Measurements from ENCODE around the gene PCSK9.

Gene PCSK9

DNA sequence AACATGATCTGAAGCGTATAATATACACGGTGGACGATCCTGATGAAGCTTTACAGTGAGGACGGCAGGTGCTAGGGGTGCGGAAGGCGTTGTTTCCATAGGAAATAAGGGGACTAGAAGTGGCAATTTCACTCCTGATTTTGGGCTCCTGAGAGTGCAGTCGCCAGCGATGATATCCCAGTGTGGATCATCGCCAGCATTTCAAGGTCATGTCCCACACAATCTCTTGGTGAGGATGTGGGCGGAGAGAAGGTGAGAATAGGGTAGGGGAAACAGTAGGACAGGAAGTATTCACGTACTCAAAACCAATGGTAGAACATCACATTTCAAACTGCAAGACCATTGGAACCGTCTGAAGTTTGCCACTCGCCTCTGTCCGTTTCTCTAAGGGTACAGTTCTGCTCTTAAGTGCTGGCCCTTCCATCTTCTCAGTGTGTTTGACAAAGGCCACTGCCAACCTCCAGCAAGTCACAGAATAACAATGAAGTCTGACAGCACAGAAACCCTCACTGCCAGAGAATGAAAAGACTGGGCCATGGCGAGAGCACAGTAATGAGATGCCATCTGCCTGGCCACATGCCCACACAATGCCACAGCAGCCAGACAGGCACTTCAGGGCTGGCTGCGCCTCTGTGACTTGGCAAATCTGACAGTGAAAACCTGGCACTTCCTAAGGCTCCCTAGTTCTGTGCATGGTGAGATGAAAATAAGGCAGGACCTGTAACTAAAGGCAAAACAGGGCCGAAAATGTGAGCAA, 27.9 kb downstream of the PCSK9 start:
- ChIA-PET POLR2A (ENCODE audit: low non-redundant PET) (no interaction called here), CTCF (no interaction called here)
- no peak for DNase-seq (ENCODE audit: low spot score)
- TF ChIP-seq, protein P1, sequence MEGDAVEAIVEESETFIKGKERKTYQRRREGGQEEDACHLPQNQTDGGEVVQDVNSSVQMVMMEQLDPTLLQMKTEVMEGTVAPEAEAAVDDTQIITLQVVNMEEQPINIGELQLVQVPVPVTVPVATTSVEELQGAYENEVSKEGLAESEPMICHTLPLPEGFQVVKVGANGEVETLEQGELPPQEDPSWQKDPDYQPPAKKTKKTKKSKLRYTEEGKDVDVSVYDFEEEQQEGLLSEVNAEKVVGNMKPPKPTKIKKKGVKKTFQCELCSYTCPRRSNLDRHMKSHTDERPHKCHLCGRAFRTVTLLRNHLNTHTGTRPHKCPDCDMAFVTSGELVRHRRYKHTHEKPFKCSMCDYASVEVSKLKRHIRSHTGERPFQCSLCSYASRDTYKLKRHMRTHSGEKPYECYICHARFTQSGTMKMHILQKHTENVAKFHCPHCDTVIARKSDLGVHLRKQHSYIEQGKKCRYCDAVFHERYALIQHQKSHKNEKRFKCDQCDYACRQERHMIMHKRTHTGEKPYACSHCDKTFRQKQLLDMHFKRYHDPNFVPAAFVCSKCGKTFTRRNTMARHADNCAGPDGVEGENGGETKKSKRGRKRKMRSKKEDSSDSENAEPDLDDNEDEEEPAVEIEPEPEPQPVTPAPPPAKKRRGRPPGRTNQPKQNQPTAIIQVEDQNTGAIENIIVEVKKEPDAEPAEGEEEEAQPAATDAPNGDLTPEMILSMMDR (conservative IDR thresholded peaks at IDR 0.05; ENCODE audit: low read depth), result no peak
- H3K27ac ChIP-seq, result peak overlapping the region; percentile 59

DNA sequence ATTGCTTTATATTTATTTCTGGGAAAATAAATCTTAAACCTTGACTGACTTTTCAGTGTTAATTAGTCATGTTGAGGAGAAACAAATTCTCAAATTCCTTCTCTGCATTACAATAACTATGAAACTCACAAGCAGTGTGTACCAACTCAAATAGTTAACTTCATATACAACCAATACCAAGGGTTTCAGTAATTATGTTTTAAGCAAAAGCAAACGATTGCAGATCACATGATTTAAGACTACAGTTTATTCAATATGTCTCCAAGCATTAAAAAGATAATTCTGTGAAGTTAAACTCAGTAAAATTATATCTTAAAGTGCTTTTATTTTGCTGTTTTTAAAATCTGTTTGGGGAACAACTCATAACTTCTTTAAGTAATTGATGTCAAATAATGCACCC, 28.6 kb downstream of the PCSK9 start:
- ChIA-PET POLR2A (ENCODE audit: low non-redundant PET) (no interaction called here), CTCF (interaction anchor here (1.0 kb wide), 1 partner anchor 60 kb away, joined by 3 read pairs; no protein-coding TSS in a partner anchor)
- no peak overlapping the region for H3K27ac ChIP-seq
- no peak for DNase-seq (ENCODE audit: low spot score)
- TF ChIP-seq, protein P1 (conservative IDR thresholded peaks at IDR 0.05; ENCODE audit: low read depth), result no peak

DNA sequence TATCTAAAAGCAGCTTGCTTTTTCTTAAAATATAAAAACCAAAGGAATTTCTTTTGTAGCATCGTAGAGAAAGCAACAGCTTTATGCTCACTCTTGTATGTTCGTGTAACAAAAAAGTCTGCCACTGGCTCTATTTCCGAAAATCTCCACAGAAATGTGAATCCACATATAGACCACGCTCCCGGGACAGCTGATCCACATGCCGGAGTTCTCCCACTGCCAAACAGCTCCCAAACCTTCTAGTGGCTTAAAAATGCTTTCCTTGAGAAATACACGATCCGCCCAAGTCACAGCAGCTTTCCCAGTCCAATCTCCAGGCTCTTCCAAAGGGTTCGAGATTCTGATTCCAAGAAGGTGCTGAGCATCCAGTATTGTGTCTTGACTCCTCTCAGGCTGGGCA, 29.3 kb downstream of the PCSK9 start:
- DNase-seq (ENCODE audit: low spot score), result no peak
- TF ChIP-seq, protein P1 (conservative IDR thresholded peaks at IDR 0.05; ENCODE audit: low read depth), result no peak
- H3K27ac ChIP-seq, result no peak overlapping the region
- ChIA-PET CTCF (interaction anchor here (1.0 kb wide), 1 partner anchor 60 kb away, joined by 3 read pairs; no protein-coding TSS in a partner anchor), POLR2A (ENCODE audit: low non-redundant PET) (no interaction called here)

DNA sequence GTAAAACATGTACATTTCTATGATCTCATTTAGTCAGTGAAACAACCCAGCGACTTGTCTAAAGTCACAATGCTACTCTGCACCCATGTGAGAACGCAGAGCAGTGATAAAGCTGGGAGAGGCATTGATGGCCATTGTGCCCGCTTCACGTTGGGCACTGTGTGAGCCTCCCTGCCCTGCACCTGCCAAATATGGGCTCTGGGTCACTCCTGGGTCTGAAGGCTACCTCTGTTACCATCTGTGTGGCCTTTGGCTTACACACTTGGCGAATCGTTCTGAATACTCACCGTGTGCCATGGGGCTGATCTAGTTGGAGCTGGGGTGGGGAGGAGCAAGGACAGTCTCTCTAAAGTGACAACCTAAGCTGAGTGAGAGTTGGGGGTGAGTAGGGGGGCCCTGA, 29.9 kb downstream of the PCSK9 start:
- ChIA-PET CTCF (interaction anchor here (0.7 kb wide), 1 partner anchor 11 kb away, joined by 3 read pairs; no protein-coding TSS in a partner anchor), POLR2A (ENCODE audit: low non-redundant PET) (no interaction called here)
- 0 out of 2 replicates have a peak overlapping the region, but pooled peaks have one; percentile 26 for H3K27ac ChIP-seq
- TF ChIP-seq, protein P1 (conservative IDR thresholded peaks at IDR 0.05; ENCODE audit: low read depth), result no peak
- DNase-seq (ENCODE audit: low spot score), result no peak

DNA sequence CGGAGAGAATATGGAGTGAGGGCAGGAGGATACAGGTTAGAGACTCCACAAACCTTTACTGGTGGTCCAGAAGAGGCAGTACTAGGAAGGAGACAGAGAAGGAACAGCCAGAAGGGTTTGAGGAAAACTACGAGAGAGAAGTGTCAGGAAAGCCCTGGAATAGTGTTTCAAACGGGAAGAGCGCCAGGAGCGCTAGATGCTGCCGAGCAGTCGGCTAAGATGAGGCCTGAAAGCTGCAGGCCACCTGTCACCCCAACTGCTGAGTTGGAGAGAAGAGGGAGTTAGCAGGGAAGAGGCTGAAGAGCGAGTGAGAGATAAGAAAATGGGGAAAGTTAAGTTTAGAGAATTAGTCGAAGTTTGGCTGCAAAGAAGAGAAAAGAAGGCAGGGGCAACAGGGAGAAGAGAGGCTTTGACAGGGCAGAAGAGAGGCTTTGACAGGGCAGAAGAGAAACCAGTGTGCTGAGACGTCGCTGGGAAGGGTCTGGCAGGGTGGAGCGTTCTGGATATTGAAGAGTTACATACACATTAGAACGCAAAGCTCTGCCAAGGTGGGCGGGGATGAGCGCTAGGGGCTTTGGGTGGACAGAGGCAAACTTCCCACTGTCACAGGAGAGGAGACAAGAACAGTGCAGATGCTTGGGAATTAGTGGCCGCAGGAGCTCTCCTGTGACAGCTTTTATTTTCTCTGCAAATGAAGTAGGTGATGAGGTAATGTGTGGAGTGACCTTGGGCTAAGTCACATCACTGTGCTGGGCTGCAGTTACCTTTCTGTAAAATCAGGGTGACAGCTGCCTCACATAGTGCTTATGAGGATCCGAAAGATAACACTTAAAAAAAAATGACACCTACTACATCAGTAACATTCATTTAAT, 31.2 kb downstream of the PCSK9 start:
- TF ChIP-seq, protein P1 (conservative IDR thresholded peaks at IDR 0.05; ENCODE audit: low read depth), result no peak
- no peak for DNase-seq (ENCODE audit: low spot score)
- POLR2A ChIA-PET (ENCODE audit: low non-redundant PET), result no interaction called here
- CTCF ChIA-PET, result interaction anchor here (0.7 kb wide), 1 partner anchor 32 kb away, joined by 3 read pairs; no protein-coding TSS in a partner anchor
- peak overlapping the region; percentile 36 for H3K27ac ChIP-seq

DNA sequence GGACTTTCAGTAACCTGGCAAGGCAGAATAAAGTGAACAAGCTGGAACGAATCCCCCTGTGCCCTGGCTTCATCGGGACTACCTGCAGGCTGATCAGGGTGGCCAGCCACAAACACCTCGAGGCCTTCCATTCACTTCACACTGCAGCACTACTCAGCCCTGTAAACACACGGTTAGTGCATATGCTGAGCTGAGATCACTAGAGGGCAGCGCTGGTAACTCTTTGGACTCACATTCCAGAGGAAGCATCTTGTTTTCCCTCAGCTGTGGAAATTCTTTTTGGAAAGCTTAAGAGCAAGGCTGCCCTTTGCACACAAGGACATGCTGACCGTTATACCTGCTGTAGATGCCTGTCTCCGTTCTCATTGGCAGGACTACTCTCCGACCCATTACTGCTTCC, 32.1 kb downstream of the PCSK9 start:
- POLR2A ChIA-PET (ENCODE audit: low non-redundant PET), result no interaction called here
- CTCF ChIA-PET, result interaction anchor here (0.9 kb wide), 2 partner anchors 126 to 207 kb away, joined by 3 to 4 read pairs; no protein-coding TSS in a partner anchor
- peak overlapping the region; percentile 19; the same call in 1 of the 2 replicates for H3K27ac ChIP-seq
- TF ChIP-seq, protein P1 (conservative IDR thresholded peaks at IDR 0.05; ENCODE audit: low read depth), result peak; percentile 61
- peak; percentile 49 for DNase-seq (ENCODE audit: low spot score)
